GM10266 (cell line): ENCODE measurements around the gene MRPS15.

Experiments used
- DNase-seq: peaks from one replicate; pipeline ENCODE4 v3.0.0; 2012; ENCODE audit errors: extremely low spot score
- CTCF ChIP-seq: IDR thresholded peaks from 2 replicates; pipeline ENCODE4 v1.5.1; 2012; ENCODE audit warnings: mild to moderate bottlenecking, low read depth; ENCODE audit not compliant: control insufficient read depth, insufficient read depth; ENCODE audit errors: missing control alignments

MRPS15 gene

GRCh38 chr1:36433102-36433501 lies 31.1 kb downstream of the MRPS15 start:
- DNase-seq: no peak
- no peak for TF ChIP-seq CTCF

- no peak for DNase-seq
- no peak for TF ChIP-seq CTCF
Observed at GRCh38 chr1:36432616-36433015, 31.6 kb downstream of the MRPS15 start.

GRCh38 chr1:36425791-36426190 lies 38.4 kb downstream of the MRPS15 start:
- no peak for TF ChIP-seq CTCF
- DNase-seq: no peak

- DNase-seq: no peak
Observed at GRCh38 chr1:36421649-36422048, 42.5 kb downstream of the MRPS15 start.

GRCh38 chr1:36420836-36421317 lies 43.3 kb downstream of the MRPS15 start:
- TF ChIP-seq CTCF: peak; percentile 99
- DNase-seq: peak; percentile 75

More at GRCh38 chr1:36421649-36422048, 42.5 kb downstream of the MRPS15 start:
- TF ChIP-seq CTCF: no peak

- no peak for DNase-seq
- TF ChIP-seq CTCF: no peak
Observed at GRCh38 chr1:36420409-36420808, 43.8 kb downstream of the MRPS15 start.

- DNase-seq: no peak
- TF ChIP-seq CTCF: no peak
Observed at GRCh38 chr1:36419569-36419968, 44.6 kb downstream of the MRPS15 start.
